ENCODE measurements around the gene PHF14.

PHF14 gene

GRCh38 chr7:11203224-11203623 lies 229.6 kb downstream of the PHF14 start:
- DNase-seq (ENCODE audit: low spot score): no peak
- FAIRE-seq: no peak

GRCh38 chr7:11203683-11204082 lies 230.0 kb downstream of the PHF14 start:
- no peak for FAIRE-seq

GRCh38 chr7:11206177-11206899 lies 232.7 kb downstream of the PHF14 start:
- no peak for FAIRE-seq
- no peak for DNase-seq (ENCODE audit: low spot score)

More at GRCh38 chr7:11203683-11204082, 230.0 kb downstream of the PHF14 start:
- no peak for DNase-seq (ENCODE audit: low spot score)

- DNase-seq (ENCODE audit: low spot score) (no peak), FAIRE-seq (no peak)
These were observed 233.9 kb downstream of the PHF14 start for GRCh38 chr7:11207565-11207964.

- DNase-seq (ENCODE audit: low spot score) (no peak), FAIRE-seq (no peak)
These were observed 235.3 kb downstream of the PHF14 start for GRCh38 chr7:11208883-11209465.

GRCh38 chr7:11210374-11210773 lies 236.7 kb downstream of the PHF14 start:
- FAIRE-seq: no peak
- no peak for DNase-seq (ENCODE audit: low spot score)

- peak; percentile 55 for FAIRE-seq
- peak; percentile 50 for DNase-seq (ENCODE audit: low spot score)
These were observed 238.5 kb downstream of the PHF14 start for GRCh38 chr7:11212080-11212711.

- DNase-seq (ENCODE audit: low spot score): no peak
- FAIRE-seq: no peak
These were observed 239.1 kb downstream of the PHF14 start for GRCh38 chr7:11212816-11213215.

GRCh38 chr7:11213266-11213665 lies 239.6 kb downstream of the PHF14 start:
- FAIRE-seq: no peak
- DNase-seq (ENCODE audit: low spot score): no peak

GRCh38 chr7:11216276-11216675 lies 242.6 kb downstream of the PHF14 start:
- DNase-seq (ENCODE audit: low spot score) (no peak), FAIRE-seq (no peak)

GRCh38 chr7:11217848-11218565 lies 244.3 kb downstream of the PHF14 start:
- DNase-seq (ENCODE audit: low spot score) (no peak), FAIRE-seq (no peak)
